ENCODE data around the gene TAT.
"Not testable (repeated sequence)": the region's sequence is repeated elsewhere in the genome, so short reads cannot be mapped to it uniquely, and the experiment has no call there.

The TAT gene

DNA sequence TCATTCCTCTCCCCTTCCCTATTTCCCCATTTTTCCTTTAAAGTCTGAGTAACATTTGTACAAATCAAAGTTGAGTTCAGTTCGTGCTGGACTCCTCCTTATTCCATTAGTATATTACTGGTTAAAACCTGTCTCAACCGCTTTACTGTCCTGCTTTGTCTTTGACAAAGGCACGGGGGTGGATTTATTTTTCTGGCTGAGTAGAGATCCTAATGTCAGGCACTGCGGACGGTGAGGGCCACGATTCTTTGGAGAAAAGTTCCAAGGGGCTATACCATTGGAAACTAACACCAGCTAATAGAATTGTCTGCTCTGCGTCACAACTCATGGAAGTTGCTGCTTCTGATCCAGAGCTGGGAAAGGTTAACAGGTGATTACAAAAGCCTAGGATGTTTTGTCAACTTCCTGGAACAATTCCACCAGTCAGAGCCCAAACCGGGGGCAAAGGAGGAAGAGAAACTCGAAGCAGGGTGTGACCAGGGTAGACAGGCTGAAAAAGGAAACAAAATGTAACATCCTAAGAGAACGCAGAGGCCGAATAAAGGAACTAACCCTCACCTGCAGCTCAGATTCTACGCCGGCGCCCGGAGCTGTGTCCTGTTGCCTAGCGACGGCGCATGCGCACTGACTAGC, 12.4 kb downstream of the TAT start:
- no peak overlapping the region for H3K27ac ChIP-seq (ENCODE audit: low read length)
- H3K36me3 ChIP-seq (ENCODE audit: control insufficient read depth, insufficient read depth, low read length), result no peaks in the 10 kb centered on the region
- no peaks in the 10 kb centered on the region for H3K27me3 ChIP-seq (ENCODE audit: control insufficient read depth, insufficient read depth, low read length)
- no peaks in the 10 kb centered on the region; the same call in 1 of the 2 replicates for H3K9me3 ChIP-seq (ENCODE audit: control insufficient read depth, insufficient read depth, low read length)
- no CpG with 5 or more reads among the region's 19 CpGs for WGBS (ENCODE audit: insufficient coverage, insufficient read length)
- H3K4me1 ChIP-seq (ENCODE audit: control insufficient read depth, insufficient read depth, low read length), result peaks cover 1% of the 10 kb centered on the region; the same call in 1 of the 2 replicates
- peak overlapping the region; percentile 55; the same call in 1 of the 2 replicates for H3K4me3 ChIP-seq (ENCODE audit: low read length)
- DNase-seq (ENCODE audit: low read depth, low spot score), result no peak

DNA sequence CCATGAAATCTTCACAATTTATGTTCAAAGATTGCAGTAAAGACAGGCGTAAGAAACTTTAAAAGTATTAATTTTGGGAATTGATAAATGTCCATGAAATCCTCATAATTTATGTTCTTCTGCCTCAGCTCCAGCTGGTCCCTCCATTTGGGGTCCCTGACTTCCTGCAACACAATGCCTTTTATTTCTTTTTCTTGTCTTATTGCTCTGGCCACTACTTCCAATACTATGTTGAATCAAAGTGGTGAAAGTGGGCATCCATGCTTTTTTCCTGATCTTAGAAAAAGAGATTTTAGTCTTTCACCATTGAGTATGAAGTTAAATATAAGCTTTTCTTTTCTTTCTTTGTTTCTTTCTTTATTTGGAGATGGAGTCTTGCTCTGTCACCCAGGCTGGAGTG, 14.3 kb downstream of the TAT start:
- no peaks in the 10 kb centered on the region for H3K27me3 ChIP-seq (ENCODE audit: control insufficient read depth, insufficient read depth, low read length)
- H3K4me3 ChIP-seq (ENCODE audit: low read length), result no peak overlapping the region
- no peaks in the 10 kb centered on the region; the same call in 1 of the 2 replicates for H3K9me3 ChIP-seq (ENCODE audit: control insufficient read depth, insufficient read depth, low read length)
- peaks cover 1% of the 10 kb centered on the region; the same call in 1 of the 2 replicates for H3K4me1 ChIP-seq (ENCODE audit: control insufficient read depth, insufficient read depth, low read length)
- no CpG with 5 or more reads among the region's 1 CpG for WGBS (ENCODE audit: insufficient coverage, insufficient read length)
- H3K36me3 ChIP-seq (ENCODE audit: control insufficient read depth, insufficient read depth, low read length), result no peaks in the 10 kb centered on the region
- DNase-seq (ENCODE audit: low read depth, low spot score), result no peak
- no peak overlapping the region for H3K27ac ChIP-seq (ENCODE audit: low read length)

DNA sequence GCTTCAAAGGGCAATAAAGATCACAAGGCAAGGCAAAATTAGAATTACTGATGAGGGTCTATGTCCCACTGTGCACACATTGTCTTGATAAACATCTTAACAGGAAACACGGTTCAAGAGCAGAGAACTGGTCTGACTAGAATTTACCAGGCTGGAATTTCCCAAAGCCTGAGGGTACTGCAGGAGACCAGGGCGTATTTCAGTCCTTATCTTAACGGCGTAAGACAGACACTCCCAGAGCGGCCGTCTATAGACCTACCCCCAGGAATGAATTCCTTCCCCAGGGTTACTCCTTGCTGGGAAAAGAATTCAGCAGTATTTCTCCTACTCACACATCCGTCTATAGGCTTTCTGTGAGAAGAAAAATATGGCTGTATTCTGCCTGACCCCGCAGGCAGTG, 15.0 kb downstream of the TAT start:
- H3K36me3 ChIP-seq (ENCODE audit: control insufficient read depth, insufficient read depth, low read length); DNase-seq (ENCODE audit: low read depth, low spot score); H3K4me3 ChIP-seq (ENCODE audit: low read length); H3K27me3 ChIP-seq (ENCODE audit: control insufficient read depth, insufficient read depth, low read length); H3K9me3 ChIP-seq (ENCODE audit: control insufficient read depth, insufficient read depth, low read length); H3K27ac ChIP-seq (ENCODE audit: low read length); H3K4me1 ChIP-seq (ENCODE audit: control insufficient read depth, insufficient read depth, low read length): not testable (repeated sequence)
- WGBS (ENCODE audit: insufficient coverage, insufficient read length), result no CpG with 5 or more reads among the region's 8 CpGs

GRCh38 chr16:71559855-71560254, 17.0 kb downstream of the TAT start:
- Histone ChIP-seq H3K4me1 (ENCODE audit: control insufficient read depth, insufficient read depth, low read length) (no peaks in the 10 kb centered on the region; the same call in 1 of the 2 replicates), H3K9me3 (ENCODE audit: control insufficient read depth, insufficient read depth, low read length) (no peaks in the 10 kb centered on the region; the same call in 1 of the 2 replicates), H3K36me3 (ENCODE audit: control insufficient read depth, insufficient read depth, low read length) (no peaks in the 10 kb centered on the region), H3K27ac (ENCODE audit: low read length) (no peak overlapping the region), H3K27me3 (ENCODE audit: control insufficient read depth, insufficient read depth, low read length) (no peaks in the 10 kb centered on the region), H3K4me3 (ENCODE audit: low read length) (no peak overlapping the region)
- DNase-seq (ENCODE audit: low read depth, low spot score), result no peak

- Histone ChIP-seq H3K36me3 (ENCODE audit: control insufficient read depth, insufficient read depth, low read length) (no peaks in the 10 kb centered on the region), H3K27ac (ENCODE audit: low read length) (no peak overlapping the region), H3K4me3 (ENCODE audit: low read length) (no peak overlapping the region), H3K27me3 (ENCODE audit: control insufficient read depth, insufficient read depth, low read length) (no peaks in the 10 kb centered on the region), H3K4me1 (ENCODE audit: control insufficient read depth, insufficient read depth, low read length) (no peaks in the 10 kb centered on the region), H3K9me3 (ENCODE audit: control insufficient read depth, insufficient read depth, low read length) (no peaks in the 10 kb centered on the region; the same call in 1 of the 2 replicates)
- WGBS (ENCODE audit: insufficient coverage, insufficient read length), result 100% methylated on average over 1 of the region's 3 CpGs
- no peak for DNase-seq (ENCODE audit: low read depth, low spot score)
Observed at GRCh38 chr16:71557954-71558582, 18.8 kb downstream of the TAT start.

DNA sequence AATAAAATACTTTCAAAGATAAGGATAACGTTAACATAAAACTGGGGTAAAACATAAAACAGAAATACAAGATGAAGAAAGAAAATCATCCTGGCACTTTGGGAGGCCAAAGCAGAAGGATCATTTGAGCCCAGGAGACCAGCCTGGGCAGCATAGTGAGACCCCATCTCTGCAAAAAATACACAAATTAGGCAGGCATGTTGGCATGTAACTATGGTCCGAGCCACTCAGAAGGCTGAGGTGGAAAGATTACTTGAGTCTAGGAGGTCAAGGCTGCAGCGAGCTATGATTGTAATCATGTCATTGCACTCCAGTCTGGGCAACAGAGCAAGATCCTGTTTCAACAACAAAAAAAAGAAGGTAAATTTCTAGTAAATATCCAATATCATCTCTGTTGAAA, 19.6 kb downstream of the TAT start:
- DNase-seq (ENCODE audit: low read depth, low spot score), result no peak
- Histone ChIP-seq H3K9me3 (ENCODE audit: control insufficient read depth, insufficient read depth, low read length) (no peaks in the 10 kb centered on the region; the same call in 1 of the 2 replicates), H3K36me3 (ENCODE audit: control insufficient read depth, insufficient read depth, low read length) (no peaks in the 10 kb centered on the region), H3K27me3 (ENCODE audit: control insufficient read depth, insufficient read depth, low read length) (no peaks in the 10 kb centered on the region), H3K4me3 (ENCODE audit: low read length) (no peak overlapping the region), H3K27ac (ENCODE audit: low read length) (no peak overlapping the region), H3K4me1 (ENCODE audit: control insufficient read depth, insufficient read depth, low read length) (no peaks in the 10 kb centered on the region)
- no CpG with 5 or more reads among the region's 3 CpGs for WGBS (ENCODE audit: insufficient coverage, insufficient read length)

- no peak for DNase-seq (ENCODE audit: low read depth, low spot score)
- WGBS (ENCODE audit: insufficient coverage, insufficient read length), result no CpG with 5 or more reads among the region's 1 CpG
- Histone ChIP-seq H3K27me3 (ENCODE audit: control insufficient read depth, insufficient read depth, low read length) (no peaks in the 10 kb centered on the region), H3K36me3 (ENCODE audit: control insufficient read depth, insufficient read depth, low read length) (no peaks in the 10 kb centered on the region), H3K9me3 (ENCODE audit: control insufficient read depth, insufficient read depth, low read length) (no peaks in the 10 kb centered on the region), H3K27ac (ENCODE audit: low read length) (no peak overlapping the region), H3K4me1 (ENCODE audit: control insufficient read depth, insufficient read depth, low read length) (no peaks in the 10 kb centered on the region), H3K4me3 (ENCODE audit: low read length) (no peak overlapping the region)
Observed at GRCh38 chr16:71555230-71555891, 21.5 kb downstream of the TAT start.

DNA sequence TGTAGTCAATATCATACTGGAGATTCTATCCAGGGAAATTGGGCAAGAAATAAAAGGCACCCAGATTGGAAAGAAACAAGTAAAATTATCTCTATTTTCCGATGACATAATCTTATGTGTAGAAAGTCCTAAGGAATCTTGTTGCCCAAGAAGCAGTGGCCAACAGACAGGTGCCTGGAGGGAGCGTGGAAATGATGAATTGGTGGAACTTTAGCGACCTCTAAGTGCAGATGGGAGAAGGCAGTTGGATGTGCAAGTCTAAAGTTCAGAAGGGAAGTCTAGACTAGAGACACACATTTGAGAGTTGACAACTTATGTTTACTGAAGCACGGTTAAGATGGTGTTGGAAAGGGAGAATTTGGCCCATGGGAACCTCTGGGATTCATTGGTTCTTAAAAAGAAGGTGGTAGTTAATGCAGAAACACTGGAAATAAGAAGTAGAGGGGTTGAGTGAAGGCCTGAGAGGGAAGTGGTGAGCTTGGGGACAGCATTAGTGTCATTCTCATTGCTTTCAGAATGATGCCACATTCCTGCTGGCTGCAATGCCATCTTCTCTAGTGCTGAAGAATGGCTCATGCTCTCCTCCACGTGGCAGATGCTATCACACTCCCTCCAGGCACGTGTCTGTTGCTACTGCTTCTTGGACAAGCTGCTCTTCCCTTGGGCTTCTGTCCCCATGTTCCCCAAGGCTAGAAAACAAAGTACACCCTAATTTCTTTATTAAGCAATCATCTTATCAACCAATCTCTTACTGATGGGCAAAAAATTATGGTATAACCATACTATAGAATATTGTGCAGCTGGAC, 24.0 kb downstream of the TAT start:
- Histone ChIP-seq H3K4me1 (ENCODE audit: control insufficient read depth, insufficient read depth, low read length) (no peaks in the 10 kb centered on the region), H3K4me3 (ENCODE audit: low read length) (no peak overlapping the region), H3K36me3 (ENCODE audit: control insufficient read depth, insufficient read depth, low read length) (no peaks in the 10 kb centered on the region), H3K27ac (ENCODE audit: low read length) (no peak overlapping the region), H3K9me3 (ENCODE audit: control insufficient read depth, insufficient read depth, low read length) (no peaks in the 10 kb centered on the region), H3K27me3 (ENCODE audit: control insufficient read depth, insufficient read depth, low read length) (no peaks in the 10 kb centered on the region)
- DNase-seq (ENCODE audit: low read depth, low spot score), result no peak
- WGBS (ENCODE audit: insufficient coverage, insufficient read length), result no CpG with 5 or more reads among the region's 6 CpGs

DNA sequence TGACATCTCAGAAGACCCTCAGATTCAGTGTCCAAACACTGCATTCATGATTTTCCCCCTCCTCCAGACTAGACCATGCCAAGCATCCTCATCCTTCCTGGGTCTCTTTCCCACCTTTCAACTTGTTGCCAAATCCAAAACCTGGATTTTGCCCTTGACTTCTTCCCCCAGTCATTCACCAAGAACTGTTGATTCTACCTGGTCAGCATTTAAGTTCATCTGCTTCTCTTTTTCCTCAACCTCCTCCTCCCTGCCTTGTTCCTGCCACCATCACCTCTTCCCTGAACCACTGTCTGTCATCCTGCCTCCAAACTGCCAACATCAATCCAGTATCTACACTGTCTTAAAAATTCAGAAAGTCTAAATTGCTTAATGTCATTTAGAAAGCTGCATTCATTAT, 29.7 kb downstream of the TAT start:
- Histone ChIP-seq H3K27me3 (ENCODE audit: control insufficient read depth, insufficient read depth, low read length) (no peaks in the 10 kb centered on the region), H3K4me3 (ENCODE audit: low read length) (no peak overlapping the region), H3K27ac (ENCODE audit: low read length) (no peak overlapping the region), H3K9me3 (ENCODE audit: control insufficient read depth, insufficient read depth, low read length) (no peaks in the 10 kb centered on the region; the same call in 1 of the 2 replicates), H3K4me1 (ENCODE audit: control insufficient read depth, insufficient read depth, low read length) (no peaks in the 10 kb centered on the region), H3K36me3 (ENCODE audit: control insufficient read depth, insufficient read depth, low read length) (no peaks in the 10 kb centered on the region)
- no peak for DNase-seq (ENCODE audit: low read depth, low spot score)

GRCh38 chr16:71542377-71542776, 34.5 kb downstream of the TAT start:
- Histone ChIP-seq H3K9me3 (ENCODE audit: control insufficient read depth, insufficient read depth, low read length) (no peaks in the 10 kb centered on the region; the same call in 1 of the 2 replicates), H3K27ac (ENCODE audit: low read length) (no peak overlapping the region), H3K36me3 (ENCODE audit: control insufficient read depth, insufficient read depth, low read length) (no peaks in the 10 kb centered on the region), H3K4me1 (ENCODE audit: control insufficient read depth, insufficient read depth, low read length) (no peaks in the 10 kb centered on the region), H3K4me3 (ENCODE audit: low read length) (no peak overlapping the region), H3K27me3 (ENCODE audit: control insufficient read depth, insufficient read depth, low read length) (no peaks in the 10 kb centered on the region)
- DNase-seq (ENCODE audit: low read depth, low spot score), result peak; percentile 75
- no CpG with 5 or more reads among the region's 11 CpGs for WGBS (ENCODE audit: insufficient coverage, insufficient read length)
